Upper lobe of left lung (tissue), 6 donors: ENCODE measurements around the gene MDN1. TPM values are rescaled to one million over a fixed set of nuclear protein-coding genes. Genes with fewer than 3 reads are reported as not detected.
"Not testable (repeated sequence)": the region's sequence is repeated elsewhere in the genome, so short reads cannot be mapped to it uniquely, and the experiment has no call there.

Source experiments
- ATAC-seq, 2 donors: fragments of 200-7000 bp; cut with Tn5 transposase; one replicate each; pipeline ENCODE4 v1.9.1; 2022; ENCODE audit warnings: mild to moderate bottlenecking in 2 of 2, moderate library complexity in 2 of 2; ENCODE audit not compliant: low FRiP score in 2 of 2
- DNase-seq, 2 donors: peaks; one replicate each; pipeline ENCODE4 v3.0.0-alpha.2; 2019 to 2020
- H3K27ac ChIP-seq, 4 donors: fragments of 200-600 bp; sonication (generic); one replicate each; pipeline ENCODE4 v1.5.1; 2016 to 2019
- H3K27me3 ChIP-seq, 4 donors: fragments of 200-600 bp; sonication (generic); one replicate each; pipeline ENCODE4 v1.5.1; 2017 to 2019
- H3K36me3 ChIP-seq, 4 donors: fragments of 200-600 bp; sonication (generic); one replicate each; pipeline ENCODE4 v1.5.1; 2016 to 2019
- H3K4me1 ChIP-seq, 4 donors: fragments of 200-600 bp; sonication (generic); one replicate each; pipeline ENCODE4 v1.5.1; 2018 to 2019
- H3K4me3 ChIP-seq, 4 donors: fragments of 200-600 bp; sonication (generic); one replicate each; pipeline ENCODE4 v1.5.1; 2017 to 2019; ENCODE audit warnings: mild to moderate bottlenecking in 2 of 4, moderate library complexity in 1 of 4
- H3K9me3 ChIP-seq, 4 donors: fragments of 200-600 bp; sonication (generic); one replicate each; pipeline ENCODE4 v1.5.1; 2018 to 2019
- CTCF ChIP-seq, 6 experiments: fragments of 450-650 bp in 4 of 6; fragments of 200-600 bp in 2 of 6; sonication (generic) in 2 of 6; IDR thresholded peaks; one replicate each; pipeline ENCODE4 v1.5.1; 2016 to 2019; ENCODE audit warnings: antibody characterized with exemption in 6 of 6
- EP300 ChIP-seq, 4 donors: sonication (generic); formaldehyde crosslinking; IDR thresholded peaks; one replicate each; pipeline ENCODE4 v1.5.1; 2017; ENCODE audit warnings: antibody characterized with exemption in 4 of 4, control low read depth in 2 of 4
- POLR2A ChIP-seq, 4 donors: fragments of 450-650 bp; IDR thresholded peaks; one replicate each; pipeline ENCODE4 v1.5.1; 2016 to 2017; ENCODE audit warnings: antibody characterized with exemption in 4 of 4, mild to moderate bottlenecking in 2 of 4
- POLR2AphosphoS5 ChIP-seq, 2 donors: sonication (generic); formaldehyde crosslinking; IDR thresholded peaks; one replicate each; pipeline ENCODE4 v1.5.1; 2017; ENCODE audit warnings: antibody characterized with exemption in 2 of 2
- WGBS, 2 donors: methylation state at CpG; one replicate each; pipeline ENCODE4 v1.1.5; 2017 to 2018; 5-methylcytosine and 5-hydroxymethylcytosine counted together
- total RNA-seq, 6 donors: library from RNA; depleted of rRNA in 4 of 6; stranded (reverse); fragments of >200 nt in 4 of 6; gene quantifications; one replicate each; pipeline versions ENCODE4 v1.1.0 to v1.2.1, GENCODE V29; 2016 to 2021
- donor health status: DM: no; HTN: no; CAD: no; lungs with moderate emphysema.
- donor health status: DM: no; HTN: yes; CAD: no; lungs with severe emphysema.

MDN1 gene
- total RNA-seq, 6 donors from 2014 or later = 23.4 to 44.1 (median 29.6) TPM

GRCh38 chr6:89830170-89830809 lies 10.7 kb upstream of the MDN1 start:
- DNase-seq = no peak
- peak overlapping the region; percentile 77 to 91 (median 83) for H3K27ac ChIP-seq

DNA sequence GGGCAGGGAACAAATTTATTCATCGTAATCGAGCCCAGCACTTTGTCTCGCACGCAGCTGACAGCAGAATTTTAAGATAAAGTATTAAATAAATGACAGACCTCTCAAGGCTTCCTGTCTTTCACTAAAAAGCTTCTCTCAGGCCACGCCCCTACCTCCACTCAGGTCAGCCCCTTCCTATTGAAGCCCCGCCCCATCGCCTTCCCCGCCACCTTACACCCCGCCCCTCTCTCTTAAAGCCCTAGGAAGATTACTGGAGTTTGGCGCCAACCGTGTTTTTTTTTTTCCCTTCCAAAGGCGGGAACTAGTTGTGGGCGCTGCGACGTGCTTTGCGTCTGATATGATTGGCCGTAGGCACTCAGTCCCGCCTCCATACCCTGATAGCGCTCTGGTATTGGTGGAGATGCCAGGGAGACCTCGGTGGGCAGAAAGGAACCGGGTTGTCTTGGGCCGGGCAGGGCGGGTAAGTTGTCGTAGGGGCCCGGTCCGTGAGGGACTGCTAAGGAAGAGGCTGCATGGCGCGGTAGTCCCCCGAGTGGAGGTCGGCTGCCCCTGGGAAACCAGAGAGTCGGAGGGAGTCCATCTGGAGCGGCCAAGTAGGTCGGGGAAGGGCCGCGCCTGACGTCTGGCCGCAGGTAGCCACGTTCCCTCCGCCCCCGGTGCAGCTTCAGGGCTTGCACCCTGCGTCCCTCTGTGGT lies 10.0 kb upstream of the MDN1 start, which contains the start of gene CASP8AP2:
Gene CASP8AP2, plus strand, starts transcription at position 409 of the 698 bp plus-strand sequence.
- Histone ChIP-seq H3K27ac (peak within 1 kb of the TSS; percentile 83 to 91 (median 88)), H3K36me3 (peaks cover 0 to 14% (median 7%) of the 10 kb centered on the region in 4 donors), H3K4me3 (peak within 1 kb of the TSS; percentile 68 to 90 (median 82)), H3K9me3 (no peaks in the 10 kb centered on the region), H3K4me1 (peaks cover 11 to 19% (median 13%) of the 10 kb centered on the region in 4 donors), H3K27me3 (no peaks in the 10 kb centered on the region)
- peak; percentile 89 to 97 for DNase-seq
- peak; percentile 99 for ATAC-seq
- no peak for TF ChIP-seq EP300 (IDR thresholded peaks at IDR 0.05)
- peak; percentile 43 to 86 for TF ChIP-seq POLR2AphosphoS5 (IDR thresholded peaks at IDR 0.05)
- TF ChIP-seq CTCF (IDR thresholded peaks at IDR 0.05) = no peak
- peak in 3 of 4 donors; percentile 38 to 79 (median 62) for TF ChIP-seq POLR2A (IDR thresholded peaks at IDR 0.05)
- WGBS, 2 donors = 0% methylated on average over 24 to 33 of the region's 41 CpGs

More at GRCh38 chr6:89830170-89830809, 10.7 kb upstream of the MDN1 start:
- H3K4me1 ChIP-seq = peaks cover 11 to 19% (median 13%) of the 10 kb centered on the region in 4 donors
- no peaks in the 10 kb centered on the region for H3K27me3 ChIP-seq
- TF ChIP-seq EP300 (IDR thresholded peaks at IDR 0.05) (no peak), POLR2A (IDR thresholded peaks at IDR 0.05) (no peak), POLR2AphosphoS5 (IDR thresholded peaks at IDR 0.05) (no peak), CTCF (IDR thresholded peaks at IDR 0.05) (no peak)
- peak overlapping the region; percentile 68 to 90 (median 82) for H3K4me3 ChIP-seq
- H3K9me3 ChIP-seq = no peaks in the 10 kb centered on the region
- ATAC-seq = no peak
- H3K36me3 ChIP-seq = peaks cover 0 to 14% (median 7%) of the 10 kb centered on the region in 4 donors
- 10 to 16% methylated on average over 9 to 15 of the region's 15 CpGs for WGBS, 2 donors

GRCh38 chr6:89828988-89829471 lies 9.4 kb upstream of the MDN1 start:
- peak overlapping the region; percentile 55 to 90 (median 78) for H3K4me3 ChIP-seq
- DNase-seq (no peak), ATAC-seq (peak; percentile 27 to 41)
- H3K36me3 ChIP-seq = peaks cover 0 to 14% (median 7%) of the 10 kb centered on the region in 4 donors
- peaks cover 11 to 19% (median 13%) of the 10 kb centered on the region in 4 donors for H3K4me1 ChIP-seq
- H3K27ac ChIP-seq = peak overlapping the region; percentile 83 to 91 (median 88)
- WGBS, 2 donors = 3 to 5% methylated on average over 18 of the region's 18 CpGs
- H3K9me3 ChIP-seq = no peaks in the 10 kb centered on the region
- no peaks in the 10 kb centered on the region for H3K27me3 ChIP-seq
- no peak for TF ChIP-seq POLR2AphosphoS5 (IDR thresholded peaks at IDR 0.05)
- TF ChIP-seq EP300 (IDR thresholded peaks at IDR 0.05) = no peak
- TF ChIP-seq CTCF (IDR thresholded peaks at IDR 0.05) = no peak
- TF ChIP-seq POLR2A (IDR thresholded peaks at IDR 0.05) = no peak

DNA sequence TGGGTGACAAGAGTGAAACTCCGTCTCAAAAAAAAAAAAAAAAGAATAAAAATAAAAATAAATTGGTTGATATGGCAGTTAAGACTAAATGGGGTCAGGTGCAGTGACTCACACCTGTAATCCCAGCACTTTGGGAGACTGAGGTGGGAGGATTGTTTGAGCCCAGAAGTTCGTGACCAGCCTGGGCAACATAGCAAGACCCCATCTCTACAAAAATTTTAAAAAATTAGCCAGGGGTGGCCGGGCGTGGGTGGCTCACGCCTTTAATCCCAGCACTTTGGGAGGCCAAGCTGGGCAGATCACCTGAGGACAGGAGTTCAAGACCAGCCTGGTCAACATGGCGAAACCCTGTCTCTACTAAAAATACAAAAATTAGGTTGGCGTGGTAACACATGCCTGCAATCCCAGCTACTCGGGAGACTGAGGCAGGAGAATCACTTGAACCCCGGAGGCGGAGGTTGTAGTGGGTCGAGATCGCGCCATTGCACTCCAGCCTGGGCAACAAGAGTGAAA lies 8.9 kb upstream of the MDN1 start:
- WGBS, 2 donors = 57 to 60% methylated on average over 13 of the region's 13 CpGs
- Histone ChIP-seq H3K4me1 (peaks cover 11 to 19% (median 13%) of the 10 kb centered on the region in 4 donors), H3K27ac (peak overlapping the region; percentile 83 to 91 (median 88)), H3K4me3 (peak overlapping the region; percentile 55 to 90 (median 78)), H3K36me3 (peaks cover 0 to 14% (median 7%) of the 10 kb centered on the region in 4 donors)
- not testable (repeated sequence) for ATAC-seq, DNase-seq, H3K9me3 ChIP-seq, H3K27me3 ChIP-seq

- ATAC-seq (no peak), DNase-seq (peak in 1 of 2 donors; percentile 46)
- H3K9me3 ChIP-seq = no peaks in the 10 kb centered on the region
- H3K4me1 ChIP-seq = peaks cover 10 to 16% (median 12%) of the 10 kb centered on the region in 4 donors
- no peak for TF ChIP-seq EP300 (IDR thresholded peaks at IDR 0.05)
- TF ChIP-seq POLR2A (IDR thresholded peaks at IDR 0.05) = no peak
- H3K27me3 ChIP-seq = no peaks in the 10 kb centered on the region
- peaks cover 0 to under 1% (median 0%) of the 10 kb centered on the region in 4 donors for H3K36me3 ChIP-seq
- 75 to 79% methylated on average over 6 of the region's 6 CpGs for WGBS, 2 donors
- peak overlapping the region in 1 of 4 donors; percentile 7 for H3K27ac ChIP-seq
- no peak overlapping the region for H3K4me3 ChIP-seq
Observed at GRCh38 chr6:89826029-89826528, 6.5 kb upstream of the MDN1 start.
